Kidney capillary endothelial cell (primary cell): ENCODE results near the gene KSR2.

ENCODE experiments used
- DNase-seq: peaks from one replicate; pipeline ENCODE4 v3.0.0-alpha.2; 2018; ENCODE audit warnings: low spot score

The KSR2 gene

DNA sequence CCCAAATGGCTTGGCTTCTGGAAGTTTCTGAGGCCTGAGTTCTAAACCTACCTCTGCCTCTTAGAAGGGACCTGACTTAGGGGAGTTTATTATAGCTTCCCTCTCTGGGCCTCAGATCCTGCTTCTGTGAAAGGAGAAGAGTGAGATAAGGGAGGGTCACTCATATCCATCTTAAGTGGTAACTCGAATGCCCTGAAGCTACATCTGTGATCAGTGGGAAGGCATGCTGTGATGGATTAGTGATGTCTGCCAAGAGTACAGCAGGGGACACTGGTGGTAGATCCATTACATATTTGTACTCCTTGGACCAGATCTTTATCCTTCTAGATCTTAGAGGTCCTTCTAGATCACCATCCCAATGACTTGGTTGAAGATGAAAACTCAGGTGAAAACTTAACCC lies 509.6 kb downstream of the KSR2 start:
- DNase-seq = no peak

- no peak for DNase-seq
Observed at GRCh38 chr12:117457189-117457588, 511.6 kb downstream of the KSR2 start.

GRCh38 chr12:117456076-117456475 lies 512.7 kb downstream of the KSR2 start:
- DNase-seq = no peak

DNA sequence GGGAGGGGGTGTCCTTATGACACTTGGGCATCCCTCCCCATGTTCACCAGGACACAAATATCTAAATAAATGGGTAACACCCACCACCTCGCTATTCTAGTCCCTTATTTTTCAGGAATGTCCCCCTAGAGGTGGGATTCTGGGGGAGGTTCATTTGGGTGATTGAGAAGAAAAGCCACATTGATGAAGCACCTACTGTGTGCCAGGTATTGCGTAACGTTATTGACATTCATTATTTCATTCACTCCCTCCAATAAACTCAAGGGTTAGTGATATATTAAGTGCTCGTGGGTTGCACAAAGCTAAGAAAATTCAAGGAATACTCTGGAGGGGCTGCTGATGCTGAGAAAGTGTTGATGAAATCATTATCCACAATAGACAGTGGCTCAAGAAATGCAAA lies 514.8 kb downstream of the KSR2 start:
- no peak for DNase-seq

- peak; percentile 5 for DNase-seq
Observed at GRCh38 chr12:117452112-117452511, 516.7 kb downstream of the KSR2 start.

DNA sequence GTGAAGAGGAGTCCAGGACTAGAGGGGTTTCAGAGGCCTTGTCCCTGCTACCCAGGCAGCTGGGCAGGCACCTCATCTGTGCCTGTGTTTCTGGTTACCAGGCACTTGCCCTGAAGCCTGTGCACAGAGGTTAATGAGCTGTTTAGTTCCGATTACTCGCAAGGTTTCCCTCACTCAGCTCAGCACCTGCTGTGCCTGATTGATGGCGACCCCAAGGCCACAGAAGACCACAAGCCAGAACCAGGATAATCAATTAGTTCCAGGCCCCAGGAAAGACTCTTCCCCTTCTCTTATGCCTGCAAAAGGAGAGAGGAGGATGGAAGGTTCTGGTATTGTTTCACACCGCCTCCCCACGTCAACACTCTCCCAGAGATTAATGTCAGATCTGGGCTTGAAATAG lies 518.6 kb downstream of the KSR2 start:
- no peak for DNase-seq

DNA sequence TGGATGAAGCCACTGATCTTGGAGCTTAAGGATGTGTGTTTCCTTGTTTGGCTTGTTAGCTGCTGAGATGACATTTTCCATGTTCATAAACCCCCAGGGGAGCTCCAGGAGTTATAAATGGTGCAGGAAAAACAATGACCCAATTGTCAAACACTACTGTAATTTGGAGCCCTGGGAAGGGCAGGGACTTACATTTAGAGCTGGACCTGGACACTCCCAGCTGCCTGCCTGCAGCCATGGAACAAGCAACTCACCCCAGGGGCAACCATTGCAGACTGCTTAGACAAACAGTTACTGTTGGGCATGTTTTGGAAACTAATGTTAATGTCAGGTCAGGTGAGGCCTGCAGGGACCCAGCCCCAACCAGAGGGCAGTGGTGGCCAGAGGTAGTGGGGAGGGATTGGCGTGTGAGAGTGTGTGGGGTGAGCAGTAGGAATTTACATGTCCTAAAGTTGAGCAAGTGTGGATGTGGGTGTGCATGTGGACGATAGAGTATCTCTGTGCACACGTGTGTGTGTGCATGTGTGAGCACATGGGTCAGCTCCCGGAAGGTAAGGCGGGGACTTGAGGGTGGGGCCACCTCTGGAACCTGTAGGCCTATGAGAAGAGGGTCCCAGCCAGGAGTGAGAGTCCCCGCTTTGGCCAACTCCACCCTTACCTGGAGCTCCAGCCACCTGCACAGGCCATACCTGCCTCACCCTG lies 521.0 kb downstream of the KSR2 start:
- no peak for DNase-seq

DNA sequence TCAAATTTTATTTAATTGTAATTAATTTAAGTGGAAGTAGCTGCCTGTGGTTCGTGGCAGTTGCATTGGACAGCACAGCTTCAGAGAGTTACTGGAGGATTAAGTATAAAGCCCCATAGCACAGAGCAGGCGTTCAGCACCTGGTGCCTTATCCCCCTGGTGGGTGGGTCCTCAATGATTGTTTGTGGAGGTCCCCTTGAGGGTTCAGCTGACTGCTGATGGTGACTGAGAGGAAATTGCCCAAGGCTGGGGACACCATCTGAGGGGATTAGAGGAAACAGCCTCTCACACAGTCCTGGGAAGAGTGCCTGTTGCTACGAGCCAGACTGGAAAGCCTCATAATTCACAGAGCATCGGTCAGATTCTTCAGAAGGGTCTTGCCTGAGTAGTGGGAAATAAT lies 524.0 kb downstream of the KSR2 start:
- DNase-seq = no peak

DNA sequence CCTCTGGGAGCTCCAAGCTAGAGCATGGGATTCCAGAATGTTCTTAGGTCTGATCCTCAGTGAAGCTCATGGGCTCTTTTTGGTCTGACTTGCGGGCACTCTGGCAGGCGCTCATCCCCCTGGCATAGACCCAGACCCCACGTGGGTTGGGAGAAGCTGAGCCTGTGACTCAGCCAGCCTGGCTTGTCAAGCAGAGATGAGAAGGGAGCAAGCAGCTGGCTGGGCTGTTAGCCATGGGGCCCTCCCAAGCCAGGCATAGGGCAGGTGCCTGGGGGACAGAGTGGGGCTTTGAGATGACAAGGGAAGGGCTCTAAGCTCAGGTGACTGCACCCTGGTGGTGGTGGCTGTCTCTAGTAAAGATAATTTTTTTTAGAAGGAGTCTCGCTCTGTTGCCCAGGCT lies 527.0 kb downstream of the KSR2 start:
- DNase-seq = no peak

DNA sequence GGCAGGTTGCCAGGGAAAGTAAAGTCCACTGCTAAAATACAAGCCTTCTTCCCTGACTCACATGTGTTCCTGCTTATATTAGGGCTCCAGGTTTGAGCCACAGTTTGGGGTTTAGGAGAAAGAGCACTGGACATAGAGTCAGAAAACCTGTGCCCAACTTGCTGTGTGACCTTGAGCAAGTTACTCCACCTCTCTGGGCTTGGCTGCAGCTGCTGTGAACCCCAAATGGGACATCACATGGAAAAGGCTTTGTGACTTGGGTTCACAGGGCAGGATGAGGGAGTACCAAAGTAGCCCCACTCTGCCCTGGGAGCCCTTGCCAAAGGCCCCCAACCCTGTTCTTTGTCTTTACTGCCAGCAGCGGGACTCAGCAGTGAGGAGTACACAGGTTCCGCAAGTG lies 528.4 kb downstream of the KSR2 start:
- DNase-seq = no peak

GRCh38 chr12:117439531-117440001 lies 529.2 kb downstream of the KSR2 start:
- no peak for DNase-seq

GRCh38 chr12:117438809-117439208 lies 530.0 kb downstream of the KSR2 start:
- no peak for DNase-seq

DNA sequence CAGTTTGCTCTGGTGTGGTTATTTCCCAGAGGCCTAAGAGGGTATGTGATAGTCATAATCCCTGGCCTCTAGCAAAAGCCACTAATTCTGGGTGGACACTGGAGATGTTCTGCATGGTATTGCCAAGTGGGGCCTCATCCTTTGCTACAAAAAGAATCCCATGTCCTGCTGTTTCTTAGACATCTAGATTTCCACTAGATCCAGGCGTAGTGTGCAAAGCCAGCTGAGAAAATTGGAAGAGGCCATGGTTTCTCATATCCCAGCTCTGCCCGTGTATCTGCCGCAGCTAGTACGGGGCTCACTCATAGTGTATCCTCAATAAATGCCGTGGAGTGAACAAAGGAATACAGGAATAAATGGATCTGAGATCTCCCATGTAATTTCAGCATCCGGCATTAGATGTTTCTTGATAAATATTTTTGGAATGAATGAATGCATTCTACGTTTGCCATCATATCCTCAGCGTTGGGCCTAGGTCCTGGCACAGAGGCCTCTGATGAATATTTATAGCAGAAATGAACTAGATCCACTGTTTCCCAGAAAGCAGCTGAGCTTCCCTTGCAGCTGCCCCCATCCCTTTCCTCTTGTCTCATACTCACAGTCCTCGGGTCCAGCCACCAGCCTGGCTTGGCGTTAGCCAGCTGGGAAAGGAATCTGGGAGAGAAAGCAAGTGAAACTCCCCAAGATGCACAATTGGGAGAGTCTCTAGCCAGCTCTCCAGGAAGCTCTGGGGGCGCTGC lies 531.1 kb downstream of the KSR2 start:
- DNase-seq = no peak

DNA sequence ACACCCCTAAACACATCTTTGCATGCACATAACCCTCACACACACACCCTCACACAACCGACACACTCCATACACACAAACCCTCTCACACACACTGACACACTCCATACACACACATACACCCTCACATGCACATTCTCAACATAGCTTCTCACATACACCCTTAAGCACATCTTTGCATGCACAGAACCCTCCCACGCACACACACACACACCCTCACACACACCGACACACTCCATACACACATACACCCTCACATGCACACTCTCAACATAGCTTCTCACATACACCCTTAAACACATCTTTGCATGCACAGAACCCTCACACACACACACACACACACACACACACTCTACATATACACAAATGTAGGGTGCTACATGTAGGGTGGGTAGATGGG lies 534.9 kb downstream of the KSR2 start:
- no peak for DNase-seq

DNA sequence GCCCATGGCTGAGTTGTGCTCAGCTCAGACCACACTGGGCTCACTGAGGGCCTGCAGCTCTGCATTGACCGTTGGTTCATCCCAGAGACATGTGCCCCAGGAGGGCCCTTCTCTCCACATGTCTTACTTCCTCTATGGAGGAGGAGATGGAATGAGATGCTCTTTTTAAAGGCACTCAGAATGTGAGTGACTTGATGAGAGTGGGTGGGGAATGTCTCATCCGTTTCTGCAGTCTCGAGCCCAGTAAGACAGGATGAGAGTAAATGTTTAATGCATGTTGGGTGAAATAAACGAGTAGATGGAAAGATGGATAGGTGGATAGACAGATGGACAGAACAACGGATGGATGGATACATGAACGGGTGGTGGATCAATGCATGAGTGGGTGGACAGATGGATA lies 538.5 kb downstream of the KSR2 start:
- no peak for DNase-seq

DNA sequence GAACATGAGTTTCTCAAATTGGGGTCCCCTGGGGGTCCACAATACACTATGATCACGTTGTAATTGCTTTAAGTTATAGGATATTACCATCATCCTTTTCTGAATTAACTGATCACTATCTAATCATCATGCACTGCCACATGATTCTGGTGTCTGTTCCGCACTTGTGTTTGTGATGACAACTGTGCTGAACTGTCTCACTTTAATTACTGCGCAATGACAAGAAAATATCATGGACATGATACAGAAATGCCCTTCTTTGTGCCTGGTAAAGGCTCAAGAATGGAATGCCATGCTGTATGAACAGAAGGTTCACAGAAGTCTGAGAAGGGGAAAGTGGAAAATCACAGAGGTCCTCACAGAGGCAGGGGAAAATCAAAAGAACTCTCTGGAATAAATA lies 541.6 kb downstream of the KSR2 start:
- no peak for DNase-seq

DNA sequence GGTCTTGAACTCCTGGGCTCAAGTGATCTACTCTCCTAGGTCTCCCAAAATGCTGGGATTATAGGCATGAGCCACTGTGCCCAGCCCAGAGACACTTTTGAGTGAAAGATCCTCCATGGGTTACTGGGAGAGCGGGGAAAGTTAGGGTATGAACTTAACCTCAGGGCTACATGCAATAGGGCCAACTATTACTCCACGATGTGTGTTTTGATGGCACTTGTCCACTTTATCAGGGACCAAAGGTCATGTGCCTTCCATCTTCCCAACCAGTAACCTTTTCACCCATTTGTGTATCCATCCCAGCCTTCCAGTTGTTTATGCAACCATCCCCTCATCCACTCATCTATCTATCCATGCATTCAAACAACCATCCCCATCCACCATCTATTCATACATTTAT lies 546.8 kb downstream of the KSR2 start:
- no peak for DNase-seq

- DNase-seq = peak; percentile 25
Observed at GRCh38 chr12:117421068-117421752, 547.6 kb downstream of the KSR2 start.

- no peak for DNase-seq
Observed at GRCh38 chr12:117417004-117417403, 551.8 kb downstream of the KSR2 start.

DNA sequence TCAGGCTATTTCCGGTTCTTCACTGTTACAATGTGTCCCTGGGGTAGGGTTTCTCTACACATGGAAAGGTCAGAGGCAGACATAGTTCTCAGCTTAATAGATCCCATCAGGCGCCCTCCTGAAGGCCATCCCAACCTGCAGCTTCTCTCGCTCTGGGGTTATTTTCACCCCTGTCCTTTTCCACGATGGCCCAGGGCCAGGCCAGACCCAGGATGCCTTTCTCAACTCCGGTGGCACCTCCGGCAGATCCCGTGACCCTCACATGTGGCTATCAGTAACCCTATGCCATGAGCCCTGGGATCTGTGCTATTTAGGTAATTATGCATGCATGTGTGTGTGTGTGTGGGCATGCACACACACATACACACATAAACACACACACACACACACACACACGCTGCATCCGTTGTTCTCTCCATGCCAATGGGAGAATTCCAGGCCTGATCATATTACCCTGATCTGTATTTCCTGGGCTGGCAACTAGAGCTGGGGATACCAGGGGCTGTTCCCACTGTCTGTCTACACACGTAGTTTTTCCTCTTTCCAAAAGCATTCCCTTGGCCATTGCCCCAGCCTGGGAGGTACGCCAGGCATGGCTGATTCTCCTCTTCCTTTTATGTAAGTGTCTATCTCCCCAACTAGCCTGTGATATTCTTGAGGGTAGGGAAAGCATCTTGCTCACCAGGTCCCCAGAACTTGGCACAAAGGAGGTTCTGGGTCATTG lies 556.2 kb downstream of the KSR2 start:
- no peak for DNase-seq

DNA sequence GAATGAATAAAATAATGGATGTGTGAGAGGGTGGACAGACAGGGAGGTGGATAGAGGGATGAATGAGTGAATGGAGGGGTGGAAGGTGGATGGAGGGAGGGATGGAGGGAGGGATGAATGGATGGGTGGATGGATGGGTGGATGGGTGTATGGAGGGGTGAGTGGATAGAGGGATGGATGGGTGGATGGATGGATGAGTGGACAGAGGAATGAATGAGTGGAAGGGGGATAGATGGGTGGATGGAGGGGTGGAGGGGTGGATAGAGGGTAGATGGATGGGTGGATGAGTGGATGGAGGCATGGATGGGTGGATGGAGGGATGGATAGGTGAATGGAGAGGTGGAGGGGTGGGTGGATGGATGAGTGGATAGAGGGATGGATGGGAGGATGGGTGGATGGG lies 559.5 kb downstream of the KSR2 start:
- no peak for DNase-seq

GRCh38 chr12:117408161-117408791 lies 560.5 kb downstream of the KSR2 start:
- no peak for DNase-seq
